Fibroblast of lung (primary cell): ENCODE measurements around the gene CRACR2A.

Source experiments
- CTCF ChIP-seq, 2 donors: IDR thresholded peaks in 1 of 2; conservative IDR thresholded peaks in 1 of 2; 1 replicate in 1 of 2; 2 replicates in 1 of 2; pipeline ENCODE4 v1.5.1; 2011 to 2012; ENCODE audit warnings: low read length in 2 of 2, control low read depth in 1 of 2, inconsistent platforms in 1 of 2, low read depth in 1 of 2, mild to moderate bottlenecking in 1 of 2
- EZH2 ChIP-seq: IDR thresholded peaks from 2 replicates; pipeline ENCODE4 v1.5.1; 2012; ENCODE audit warnings: low read length, control low read depth, mild to moderate bottlenecking; ENCODE audit errors: missing control alignments

GRCh38 chr12:3656946-3657622, 95.8 kb downstream of the CRACR2A start:
- TF ChIP-seq CTCF (conservative IDR thresholded peaks at IDR 0.05 in 1 of 2, IDR thresholded peaks at IDR 0.05 in 1 of 2; ENCODE audit: low read depth in 1 of 2, low read length in 2 of 2): no peak
- TF ChIP-seq EZH2: no peak
